Muscle of arm (tissue), 14 donors: ENCODE results near the gene DNAJC28. TPM values are rescaled to one million over a fixed set of nuclear protein-coding genes. Genes with fewer than 3 reads are reported as not detected.
"Not testable (repeated sequence)": the region's sequence is repeated elsewhere in the genome, so short reads cannot be mapped to it uniquely, and the experiment has no call there.

ENCODE experiments used
- DNase-seq: peaks from one replicate; pipeline ENCODE4 v3.0.0-alpha.2; 2013
- long read RNA-seq, 11 donors: transcript quantifications; one replicate each; lab custom pipeline, GENCODE V29; 2026
- polyA plus RNA-seq, 12 donors: library from polyadenylated mRNA; unstranded; fragments of 120-200 nt; gene quantifications; one replicate each; pipeline ENCODE4 v1.2.1, GENCODE V29; 2013; ENCODE audit not compliant: insufficient read length in 12 of 12

Gene DNAJC28, protein sequence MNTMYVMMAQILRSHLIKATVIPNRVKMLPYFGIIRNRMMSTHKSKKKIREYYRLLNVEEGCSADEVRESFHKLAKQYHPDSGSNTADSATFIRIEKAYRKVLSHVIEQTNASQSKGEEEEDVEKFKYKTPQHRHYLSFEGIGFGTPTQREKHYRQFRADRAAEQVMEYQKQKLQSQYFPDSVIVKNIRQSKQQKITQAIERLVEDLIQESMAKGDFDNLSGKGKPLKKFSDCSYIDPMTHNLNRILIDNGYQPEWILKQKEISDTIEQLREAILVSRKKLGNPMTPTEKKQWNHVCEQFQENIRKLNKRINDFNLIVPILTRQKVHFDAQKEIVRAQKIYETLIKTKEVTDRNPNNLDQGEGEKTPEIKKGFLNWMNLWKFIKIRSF
- polyA plus RNA-seq: 1 to 10 TPM in 10 of 12 donors, not detected in 2; 2.3 to 4.4 (median 3.3) TPM
- long read RNA-seq, donor 1, partial matches to known transcripts: 0 of 2 reads
- long read RNA-seq, donor 1, other reads (novel, unspliced or antisense): 0 of 2 reads
- long read RNA-seq, donor 2, partial matches to known transcripts: 0 of 1 reads
- long read RNA-seq, donor 2, other reads (novel, unspliced or antisense): 0 of 1 reads
- long read RNA-seq, donor 3, partial matches to known transcripts: 0 of 1 reads
- long read RNA-seq, donor 3, other reads (novel, unspliced or antisense): 0 of 1 reads
- long read RNA-seq, donor 4: 0 reads
- long read RNA-seq, donor 5, partial matches to known transcripts: 0 of 2 reads
- long read RNA-seq, donor 5, other reads (novel, unspliced or antisense): 0 of 2 reads
- long read RNA-seq, donor 6, partial matches to known transcripts: 0 of 1 reads
- long read RNA-seq, donor 6, other reads (novel, unspliced or antisense): 0 of 1 reads
- long read RNA-seq, donor 7: 0 reads
- long read RNA-seq, donor 8: 0 reads
- long read RNA-seq, donor 9, partial matches to known transcripts: 0 of 2 reads
- long read RNA-seq, donor 9, other reads (novel, unspliced or antisense): 0 of 2 reads
- long read RNA-seq, donor 10, partial matches to known transcripts: 0 of 2 reads
- long read RNA-seq, donor 10, other reads (novel, unspliced or antisense): 0 of 2 reads
- long read RNA-seq, donor 11, partial matches to known transcripts: 0 of 1 reads
- long read RNA-seq, donor 11, other reads (novel, unspliced or antisense): 0 of 1 reads

DNA sequence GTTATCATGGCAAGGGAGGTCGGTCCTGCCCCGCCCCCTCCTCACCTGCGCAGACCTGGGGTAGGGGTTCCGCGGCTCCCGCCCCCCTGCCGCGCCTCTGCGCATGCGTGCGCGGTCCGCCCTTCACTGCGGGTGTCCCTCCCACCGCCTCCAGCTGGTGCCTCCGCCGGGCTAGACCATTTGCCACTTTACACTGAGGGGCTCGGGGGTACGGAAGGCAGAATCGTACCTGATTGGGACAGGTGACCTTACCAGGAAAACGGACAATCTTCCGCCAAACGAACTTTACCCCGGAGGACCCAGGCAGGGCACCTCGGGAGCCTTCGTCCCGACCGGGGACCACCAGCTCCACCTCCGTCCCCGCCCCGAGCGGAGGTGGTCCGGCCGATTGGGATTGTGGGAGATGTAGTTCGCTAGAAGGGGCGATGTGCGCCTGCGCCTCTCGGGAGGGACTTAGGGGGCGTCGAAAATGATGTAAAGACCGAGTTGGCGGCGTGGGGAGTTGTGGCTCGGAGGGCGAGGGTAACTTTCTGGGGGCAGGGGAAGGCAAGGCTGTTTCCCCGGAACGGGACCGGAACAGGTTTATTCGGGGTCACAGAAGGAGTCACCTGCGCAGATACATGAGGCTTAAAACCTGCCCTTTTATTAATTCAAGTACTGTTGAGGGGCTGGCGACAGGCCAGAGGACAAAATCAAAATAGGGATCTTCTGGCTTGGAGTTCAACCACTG is at the start of gene DNAJC28:
Gene DNAJC28 (minus strand): TSS at position 344 of the 730 bp plus-strand sequence. CDS start 2,323 bp downstream, outside the sequence.
- DNase-seq: peak; percentile 96

GRCh38 chr21:33541105-33541711 is 49.7 kb upstream of the DNAJC28 start:
- peak; percentile 15 for DNase-seq

- no peak for DNase-seq
These were observed 49.2 kb upstream of the DNAJC28 start for GRCh38 chr21:33540711-33541104.

DNA sequence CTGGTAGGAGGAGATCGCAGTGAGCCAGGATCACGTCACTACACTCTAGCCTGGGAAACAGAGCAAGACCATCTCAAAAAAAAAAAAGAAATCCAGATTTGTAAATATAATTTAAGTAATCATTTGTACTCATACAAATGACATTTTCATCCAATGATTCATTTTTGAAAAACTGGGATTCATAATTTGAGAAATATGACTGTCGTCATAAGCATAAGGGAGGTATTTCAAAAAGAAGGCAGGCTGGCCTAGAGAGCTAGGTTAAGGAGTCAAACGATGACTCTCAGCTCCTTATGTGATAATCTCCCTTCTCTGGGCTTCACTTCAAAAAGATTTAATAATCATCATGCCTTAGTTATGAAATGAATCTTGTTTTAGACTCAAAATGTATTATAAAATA is 48.1 kb upstream of the DNAJC28 start:
- DNase-seq: no peak

DNA sequence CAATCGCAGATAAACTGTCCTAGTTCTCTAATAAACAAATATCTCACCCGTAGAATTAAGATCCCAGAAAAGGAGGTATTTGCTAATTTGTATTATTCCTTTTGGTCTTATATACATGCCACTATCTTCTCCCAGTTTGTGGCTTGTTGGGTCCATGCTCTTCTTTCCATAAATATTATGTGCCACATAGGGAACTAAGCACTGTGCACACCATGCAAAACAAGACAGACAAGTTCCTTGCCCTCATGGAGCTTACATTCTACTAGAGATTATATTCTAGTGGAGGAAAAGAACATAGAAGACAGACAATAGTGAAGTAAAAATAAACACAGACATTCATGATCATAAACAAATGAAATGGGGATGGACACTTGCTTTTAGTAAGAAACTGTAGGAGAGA is 45.7 kb upstream of the DNAJC28 start:
- no peak for DNase-seq

- no peak for DNase-seq
These were observed 39.5 kb upstream of the DNAJC28 start for GRCh38 chr21:33531007-33531406.

DNA sequence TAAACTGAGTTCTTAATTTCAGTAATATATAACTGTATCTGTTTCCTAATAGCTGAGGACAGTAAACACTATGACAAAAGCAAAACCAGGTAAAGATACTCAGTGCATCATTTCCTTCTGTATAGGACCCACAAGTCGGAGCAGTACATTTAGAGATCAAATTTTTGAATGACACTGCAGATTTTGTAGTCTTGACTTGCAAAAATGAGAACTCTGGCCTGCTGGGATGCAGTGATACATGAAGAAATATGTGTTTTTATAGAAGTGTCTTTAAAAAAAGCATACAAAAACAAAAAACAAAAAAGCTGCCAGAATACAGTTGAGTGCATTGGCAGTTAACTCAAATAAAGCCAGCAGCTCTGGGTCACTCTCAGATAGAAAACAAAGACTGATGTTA is 31.4 kb upstream of the DNAJC28 start:
- no peak for DNase-seq

DNA sequence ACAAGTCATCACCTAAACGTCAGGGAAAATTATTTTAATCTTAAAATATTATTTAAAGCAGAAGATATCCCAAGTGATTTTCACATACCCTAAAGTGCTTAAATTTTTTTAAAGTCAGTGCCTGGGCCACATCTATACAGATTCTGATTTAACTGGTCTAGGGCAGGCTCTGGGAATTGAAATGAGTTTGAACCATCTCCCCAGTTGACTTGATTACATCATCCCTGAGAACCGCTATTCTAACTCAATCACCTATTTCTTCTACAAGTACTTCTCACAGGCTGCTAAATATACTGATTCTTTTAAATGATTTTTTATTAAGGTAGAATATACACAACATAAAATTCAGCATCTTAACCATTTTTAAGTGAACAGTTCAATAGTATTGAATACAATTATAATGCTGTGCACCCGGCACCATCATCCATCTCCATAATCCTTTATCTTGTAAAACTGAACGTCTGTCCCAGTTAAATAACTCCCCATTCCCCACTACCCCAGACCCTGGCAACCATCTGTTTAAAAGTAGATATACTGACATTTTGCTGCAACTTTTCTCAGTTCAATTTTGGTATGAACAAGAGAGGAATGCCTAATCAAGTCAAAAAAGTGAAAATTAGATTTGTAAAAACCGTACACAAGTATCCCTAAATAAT is 30.9 kb upstream of the DNAJC28 start:
- DNase-seq: no peak

GRCh38 chr21:33518899-33519298 is 27.4 kb upstream of the DNAJC28 start:
- no peak for DNase-seq

GRCh38 chr21:33514229-33514628 is 22.7 kb upstream of the DNAJC28 start:
- no peak for DNase-seq

DNA sequence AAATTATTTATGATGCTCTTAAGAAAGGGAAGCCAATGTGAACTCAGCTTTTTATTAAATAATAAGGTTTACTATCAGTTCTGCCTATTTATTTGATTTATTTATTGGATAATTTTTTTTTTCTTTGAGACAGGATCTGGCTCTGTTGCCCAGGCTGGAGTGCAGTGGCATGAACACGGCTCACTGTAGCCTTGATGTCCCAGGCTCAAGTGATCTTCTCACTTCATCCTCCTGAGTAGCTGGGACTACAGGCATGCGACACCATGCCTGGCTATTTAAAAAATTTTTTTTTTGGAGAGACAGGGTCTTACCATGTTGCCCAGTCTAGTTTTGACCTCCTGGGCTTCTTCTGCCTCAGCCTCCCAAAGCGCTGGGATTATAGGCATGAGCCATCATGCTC is 21.0 kb upstream of the DNAJC28 start:
- no peak for DNase-seq

- no peak for DNase-seq
These were observed 20.1 kb upstream of the DNAJC28 start for GRCh38 chr21:33511639-33512038.

GRCh38 chr21:33510826-33511225 is 19.3 kb upstream of the DNAJC28 start:
- DNase-seq: no peak

DNA sequence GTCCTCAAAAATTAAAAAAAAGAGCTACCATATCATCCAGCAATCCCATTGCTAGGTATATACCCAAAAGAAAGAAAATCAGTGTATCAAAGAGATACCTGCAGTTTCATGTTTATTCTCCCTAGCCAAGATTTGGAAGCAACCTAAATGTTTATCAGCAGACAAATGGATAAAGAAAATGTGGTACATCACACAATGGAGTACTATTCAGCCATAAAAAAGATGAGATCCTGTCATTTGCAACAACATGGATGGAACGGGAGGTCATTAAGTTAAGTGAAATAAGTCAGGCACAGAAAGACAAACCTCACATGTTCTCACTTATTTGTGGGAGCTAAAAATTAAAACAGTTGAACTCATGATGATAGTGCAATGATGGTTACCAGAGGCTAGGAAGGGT is 15.5 kb upstream of the DNAJC28 start:
- not testable (repeated sequence) for DNase-seq

DNA sequence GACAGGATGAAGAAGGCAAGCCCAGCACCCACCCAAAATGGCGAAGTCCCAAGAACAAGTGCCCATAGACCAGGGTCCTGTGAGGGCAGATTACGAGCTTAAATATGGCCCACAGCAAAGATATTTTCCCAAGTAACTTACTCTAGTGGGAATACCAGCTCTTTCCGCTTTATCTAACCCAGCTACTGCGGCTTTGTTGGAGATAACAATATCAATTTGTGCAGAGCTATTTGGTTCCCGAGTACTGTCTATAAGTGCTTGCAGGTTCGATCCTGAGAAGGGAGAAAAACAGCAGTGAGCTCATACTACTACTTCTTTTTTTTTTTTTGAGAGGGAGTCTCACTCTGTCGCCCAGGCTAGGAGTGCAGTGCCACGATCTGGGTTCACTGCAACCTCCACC is 14.3 kb upstream of the DNAJC28 start:
- no peak for DNase-seq

GRCh38 chr21:33496345-33496744 is 4.8 kb upstream of the DNAJC28 start:
- no peak for DNase-seq

DNA sequence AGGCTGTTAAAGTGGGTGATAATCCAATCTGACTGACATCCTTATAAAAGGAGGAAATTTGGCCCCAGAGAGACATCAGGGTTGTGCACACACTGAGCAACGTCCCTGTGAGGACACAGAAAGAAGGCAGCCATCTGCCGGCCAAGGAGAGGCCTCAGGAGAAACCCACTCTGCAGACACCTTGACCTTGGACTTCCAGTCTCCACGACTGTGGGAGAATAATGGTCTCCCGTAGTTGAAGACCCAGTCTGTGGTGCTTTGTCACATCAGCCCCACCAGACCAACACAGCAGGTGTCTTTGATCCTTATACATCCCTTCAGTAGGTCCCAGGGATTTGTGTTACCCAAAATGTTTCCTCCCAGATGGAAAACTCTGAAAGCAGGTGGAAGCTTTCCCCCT is 4.2 kb upstream of the DNAJC28 start:
- no peak for DNase-seq

DNA sequence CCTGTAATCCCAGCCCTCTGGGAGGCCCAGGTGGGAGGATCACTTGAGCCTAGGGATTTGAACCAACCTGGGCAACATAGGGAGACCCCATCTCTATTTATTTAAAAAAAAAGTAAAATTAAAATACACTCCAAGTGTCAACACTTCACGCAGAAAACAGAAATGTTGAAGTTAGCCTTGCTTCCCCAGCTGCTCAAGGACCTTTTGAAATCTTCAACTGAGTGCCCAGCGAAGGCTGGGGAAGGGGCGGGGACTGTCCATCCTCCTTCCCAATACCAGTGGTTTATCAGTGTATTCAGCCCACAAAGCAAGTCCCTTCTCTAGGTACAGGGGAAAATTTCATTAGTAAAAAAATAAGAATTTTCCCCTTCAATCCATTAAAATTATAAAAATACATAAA is 2.2 kb upstream of the DNAJC28 start:
- DNase-seq: no peak

GRCh38 chr21:33492571-33492970 is 1.1 kb upstream of the DNAJC28 start:
- no peak for DNase-seq

- no peak for DNase-seq
These were observed 534 bp downstream of the DNAJC28 start for GRCh38 chr21:33490991-33491372.

- no peak for DNase-seq
These were observed 2.6 kb downstream of the DNAJC28 start for GRCh38 chr21:33488936-33489335.
